KMS-11 (cell line): ENCODE data around the gene PRUNE2.

Experiments
- H2AFZ ChIP-seq: fragments of 200-600 bp; sonication (generic); 2 replicates; pipeline ENCODE4 v1.6.1; 2016; ENCODE audit warnings: antibody characterized with exemption, mixed run types, low read depth
- H3K27ac ChIP-seq: fragments of 200-600 bp; sonication (generic); 2 replicates; pipeline ENCODE4 v1.6.1; 2016; ENCODE audit warnings: mild to moderate bottlenecking, mixed run types
- H3K27me3 ChIP-seq: fragments of 200-600 bp; sonication (generic); 2 replicates; pipeline ENCODE4 v1.6.1; 2017; ENCODE audit warnings: mild to moderate bottlenecking, low read depth, mixed run types, moderate library complexity; ENCODE audit not compliant: insufficient read depth
- H3K36me3 ChIP-seq: fragments of 200-600 bp; sonication (generic); 2 replicates; pipeline ENCODE4 v1.6.1; 2017; ENCODE audit warnings: mild to moderate bottlenecking, mixed run types; ENCODE audit not compliant: insufficient read depth
- H3K4me1 ChIP-seq: fragments of 200-600 bp; sonication (generic); 2 replicates; pipeline ENCODE4 v1.6.1; 2016; ENCODE audit warnings: mild to moderate bottlenecking, low read depth, mixed run types; ENCODE audit not compliant: poor library complexity, severe bottlenecking
- H3K4me2 ChIP-seq: fragments of 200-600 bp; sonication (generic); 2 replicates; pipeline ENCODE4 v1.7.0; 2016; ENCODE audit warnings: mild to moderate bottlenecking, mixed run types
- H3K4me3 ChIP-seq: fragments of 200-600 bp; sonication (generic); IDR thresholded peaks from 2 replicates; pipeline ENCODE4 v1.6.1; 2017; ENCODE audit warnings: low read depth, low read length, mixed read lengths; ENCODE audit not compliant: insufficient read depth
- H3K79me2 ChIP-seq: fragments of 200-600 bp; sonication (generic); 2 replicates; pipeline ENCODE4 v1.6.1; 2016; ENCODE audit warnings: low read depth, mixed run types; ENCODE audit not compliant: insufficient read depth
- H3K9ac ChIP-seq: fragments of 200-600 bp; sonication (generic); 2 replicates; pipeline ENCODE4 v1.6.1; 2016; ENCODE audit warnings: mild to moderate bottlenecking, mixed run types
- H4K20me1 ChIP-seq: fragments of 200-600 bp; sonication (generic); 2 replicates; pipeline ENCODE4 v1.6.1; 2016; ENCODE audit warnings: mild to moderate bottlenecking, mixed run types; ENCODE audit not compliant: insufficient read depth
- CTCF ChIP-seq: fragments of 200-600 bp; sonication (generic); conservative IDR thresholded peaks from 2 replicates; pipeline ENCODE4 v1.6.1; 2017; ENCODE audit warnings: low read depth, mild to moderate bottlenecking, antibody characterized with exemption, low read length, moderate library complexity, mixed read lengths

The PRUNE2 gene

GRCh38 chr9:76876098-76876497 is 29.8 kb downstream of the PRUNE2 start:
- H3K4me1 ChIP-seq, result no peaks in the 10 kb centered on the region
- no peaks in the 10 kb centered on the region for H4K20me1 ChIP-seq
- no peak for TF ChIP-seq CTCF
- no peaks in the 10 kb centered on the region for H3K79me2 ChIP-seq
- no peak overlapping the region for H3K9ac ChIP-seq
- H3K27me3 ChIP-seq, result no peaks in the 10 kb centered on the region
- no peak overlapping the region for H2AFZ ChIP-seq
- H3K4me3 ChIP-seq, result no peak overlapping the region
- H3K4me2 ChIP-seq, result no peak overlapping the region
- H3K27ac ChIP-seq, result no peak overlapping the region
- no peaks in the 10 kb centered on the region for H3K36me3 ChIP-seq

DNA sequence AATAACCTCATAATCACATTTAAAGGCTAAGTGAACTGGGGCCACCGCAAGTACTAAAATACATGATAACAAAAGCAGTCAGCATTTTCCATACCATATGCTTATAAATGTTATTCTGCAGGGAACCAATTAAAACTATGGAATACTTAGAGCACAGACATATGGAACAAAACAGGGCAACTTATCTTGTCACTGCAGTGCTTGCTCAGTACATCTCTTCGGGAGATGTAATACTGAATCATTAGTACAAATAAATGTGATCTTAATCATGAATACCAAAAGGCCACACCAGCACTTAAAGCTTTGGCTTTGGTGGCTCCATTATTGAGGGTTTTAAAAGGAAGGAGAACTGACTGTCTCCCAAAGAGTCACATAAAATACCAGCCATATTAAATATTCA is 32.1 kb downstream of the PRUNE2 start:
- Histone ChIP-seq H2AFZ (no peak overlapping the region), H3K36me3 (no peaks in the 10 kb centered on the region), H3K9ac (no peak overlapping the region), H3K27ac (no peak overlapping the region), H4K20me1 (no peaks in the 10 kb centered on the region), H3K4me3 (no peak overlapping the region), H3K27me3 (no peaks in the 10 kb centered on the region), H3K4me1 (no peaks in the 10 kb centered on the region), H3K79me2 (no peaks in the 10 kb centered on the region), H3K4me2 (no peak overlapping the region)
- no peak for TF ChIP-seq CTCF

- Histone ChIP-seq H3K36me3 (no peaks in the 10 kb centered on the region), H3K4me2 (no peak overlapping the region), H3K4me3 (no peak overlapping the region), H3K4me1 (no peaks in the 10 kb centered on the region), H4K20me1 (no peaks in the 10 kb centered on the region), H3K27ac (no peak overlapping the region), H2AFZ (no peak overlapping the region), H3K27me3 (no peaks in the 10 kb centered on the region), H3K9ac (no peak overlapping the region), H3K79me2 (no peaks in the 10 kb centered on the region)
- no peak for TF ChIP-seq CTCF
These were observed 32.7 kb downstream of the PRUNE2 start for GRCh38 chr9:76873056-76873792.

GRCh38 chr9:76868897-76869296 is 37.0 kb downstream of the PRUNE2 start:
- H3K4me3 ChIP-seq, result no peak overlapping the region
- H3K27ac ChIP-seq, result no peak overlapping the region
- no peaks in the 10 kb centered on the region for H3K27me3 ChIP-seq
- H2AFZ ChIP-seq, result no peak overlapping the region
- TF ChIP-seq CTCF, result no peak
- no peaks in the 10 kb centered on the region for H3K36me3 ChIP-seq
- no peak overlapping the region for H3K4me2 ChIP-seq
- no peaks in the 10 kb centered on the region for H4K20me1 ChIP-seq
- no peaks in the 10 kb centered on the region for H3K4me1 ChIP-seq
- no peaks in the 10 kb centered on the region for H3K79me2 ChIP-seq
- H3K9ac ChIP-seq, result no peak overlapping the region
